Measurements from ENCODE around the gene HMGXB4. TPM values are rescaled to one million over a fixed set of nuclear protein-coding genes. Genes with fewer than 3 reads are reported as not detected.

Gene HMGXB4
- total and polyA plus RNA-seq, 12 donors, result 3.6 to 13.0 (median 9.1) TPM

DNA sequence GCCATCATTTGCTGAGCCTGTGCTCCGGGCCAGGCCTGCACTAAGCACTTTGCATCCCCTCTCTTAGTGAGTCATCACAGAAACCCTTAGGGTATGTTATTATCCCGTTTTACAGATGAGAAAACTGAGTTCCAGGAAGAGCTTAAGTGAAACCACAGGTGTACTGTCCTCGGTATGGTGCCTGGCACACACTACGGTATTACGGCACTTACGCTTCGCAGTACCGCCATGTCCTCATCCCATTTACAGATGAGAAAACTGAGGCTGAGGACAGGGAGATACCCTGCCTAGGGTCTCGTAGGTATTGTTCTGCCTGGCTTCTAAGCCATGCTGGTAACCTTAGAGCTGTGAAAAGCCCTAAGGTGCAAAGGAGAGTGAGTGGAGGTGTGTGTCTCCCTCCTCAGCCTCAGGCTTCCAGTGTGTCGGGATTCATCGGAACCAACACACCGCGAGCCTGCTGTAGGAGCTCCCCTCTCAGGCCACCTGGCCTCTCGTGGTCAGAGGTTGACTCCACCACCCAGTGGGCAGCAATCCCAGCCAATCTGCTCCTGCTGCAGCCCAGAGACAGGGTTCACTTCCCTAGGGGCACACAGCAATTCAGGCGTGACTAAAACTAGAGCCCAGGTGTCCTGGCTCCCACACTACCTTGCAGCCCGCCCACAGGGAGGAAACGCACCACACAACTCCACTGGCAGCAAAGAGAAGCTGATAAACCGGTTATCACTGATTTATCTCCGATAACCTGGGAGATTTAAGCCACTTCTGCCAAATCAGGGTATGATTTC lies 84.0 kb downstream of the HMGXB4 start:
- TF ChIP-seq, protein P1, sequence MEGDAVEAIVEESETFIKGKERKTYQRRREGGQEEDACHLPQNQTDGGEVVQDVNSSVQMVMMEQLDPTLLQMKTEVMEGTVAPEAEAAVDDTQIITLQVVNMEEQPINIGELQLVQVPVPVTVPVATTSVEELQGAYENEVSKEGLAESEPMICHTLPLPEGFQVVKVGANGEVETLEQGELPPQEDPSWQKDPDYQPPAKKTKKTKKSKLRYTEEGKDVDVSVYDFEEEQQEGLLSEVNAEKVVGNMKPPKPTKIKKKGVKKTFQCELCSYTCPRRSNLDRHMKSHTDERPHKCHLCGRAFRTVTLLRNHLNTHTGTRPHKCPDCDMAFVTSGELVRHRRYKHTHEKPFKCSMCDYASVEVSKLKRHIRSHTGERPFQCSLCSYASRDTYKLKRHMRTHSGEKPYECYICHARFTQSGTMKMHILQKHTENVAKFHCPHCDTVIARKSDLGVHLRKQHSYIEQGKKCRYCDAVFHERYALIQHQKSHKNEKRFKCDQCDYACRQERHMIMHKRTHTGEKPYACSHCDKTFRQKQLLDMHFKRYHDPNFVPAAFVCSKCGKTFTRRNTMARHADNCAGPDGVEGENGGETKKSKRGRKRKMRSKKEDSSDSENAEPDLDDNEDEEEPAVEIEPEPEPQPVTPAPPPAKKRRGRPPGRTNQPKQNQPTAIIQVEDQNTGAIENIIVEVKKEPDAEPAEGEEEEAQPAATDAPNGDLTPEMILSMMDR (IDR thresholded peaks at IDR 0.05), result no peak
- no peak for ATAC-seq
- Histone ChIP-seq H3K36me3 (peaks cover 0 to 91% (median 46%) of the 10 kb centered on the region in 9 donors), H3K4me3 (no peak overlapping the region), H3K4me1 (peaks cover 0 to 8% (median 3%) of the 10 kb centered on the region in 9 donors), H3K9me3 (no peaks in the 10 kb centered on the region), H3K27ac (no peak overlapping the region), H3K27me3 (no peaks in the 10 kb centered on the region)
- no peak for DNase-seq
- intact Hi-C loops (cut with DNase I), result no loop called here
- WGBS, 2 donors, result 93% methylated on average over 19 of the region's 19 CpGs

DNA sequence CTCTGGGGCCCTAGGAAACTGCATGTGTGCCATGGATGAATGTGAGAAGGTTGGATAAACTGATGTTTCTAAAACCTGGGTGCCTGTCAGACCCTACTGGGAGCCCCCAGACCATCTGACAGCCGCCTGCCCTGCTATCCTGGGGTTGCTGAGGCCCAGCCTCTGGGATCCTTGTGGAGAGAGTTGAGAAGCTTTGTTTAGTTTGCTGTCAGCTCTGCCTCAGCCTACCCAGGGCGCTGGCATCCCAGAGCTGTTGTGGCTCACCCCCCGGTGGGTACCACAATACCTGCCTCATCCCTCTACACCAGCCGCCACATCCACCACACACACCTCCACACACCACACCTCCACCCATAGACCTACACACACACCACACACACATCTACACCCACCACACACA lies 85.1 kb downstream of the HMGXB4 start:
- H3K27ac ChIP-seq, result no peak overlapping the region
- ATAC-seq (no peak), DNase-seq (no peak)
- 94 to 97% methylated on average over 4 of the region's 4 CpGs for WGBS, 2 donors
- H3K27me3 ChIP-seq, result no peaks in the 10 kb centered on the region
- H3K4me1 ChIP-seq, result no peaks in the 10 kb centered on the region
- peaks cover 0 to 91% (median 53%) of the 10 kb centered on the region in 9 donors for H3K36me3 ChIP-seq
- TF ChIP-seq, protein P1 (IDR thresholded peaks at IDR 0.05), result no peak
- no peaks in the 10 kb centered on the region for H3K9me3 ChIP-seq
- intact Hi-C loops (cut with DNase I), result no loop called here
- H3K4me3 ChIP-seq, result no peak overlapping the region

DNA sequence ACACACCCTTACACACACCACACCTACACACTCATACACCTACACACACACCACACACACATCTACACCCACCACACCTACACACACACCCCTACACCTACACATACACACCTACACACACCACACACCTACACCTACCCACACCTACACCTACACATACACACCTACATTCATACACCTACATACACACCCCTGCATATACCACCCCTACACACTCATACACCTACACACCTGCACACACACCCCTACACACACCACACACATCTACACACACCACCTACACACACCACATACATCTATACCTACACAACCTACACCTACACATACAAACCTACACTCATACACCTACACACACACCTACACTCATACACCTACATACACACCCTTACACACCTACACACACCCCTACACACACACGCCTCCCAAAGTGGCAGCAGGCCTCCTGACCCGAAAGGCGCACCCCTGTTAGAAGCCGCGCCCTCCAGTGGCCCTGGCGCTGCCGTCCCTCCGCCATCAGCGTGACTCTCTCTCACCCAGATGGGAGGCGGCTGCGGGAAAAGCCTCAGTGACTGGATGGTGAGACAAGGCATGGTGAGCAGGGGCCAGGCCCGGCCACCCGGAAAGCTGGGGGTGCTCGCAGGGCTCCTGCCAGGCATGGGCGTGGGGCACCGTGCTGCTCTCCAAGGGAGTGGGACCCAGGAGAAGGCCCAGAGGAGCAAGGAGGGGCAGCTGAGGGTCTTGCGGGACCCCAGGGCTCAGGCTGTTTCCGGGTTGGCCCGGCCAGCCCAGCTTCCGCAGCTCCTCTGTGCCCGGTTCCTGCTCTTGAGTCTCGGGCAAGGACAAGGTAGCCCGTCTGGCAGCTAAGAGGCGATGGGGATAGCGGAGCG lies 86.6 kb downstream of the HMGXB4 start:
- no peak overlapping the region for H3K27ac ChIP-seq
- intact Hi-C loops (cut with DNase I), result no loop called here

More for the DNA sequence above, 86.6 kb downstream of the HMGXB4 start:
- Histone ChIP-seq H3K4me3 (no peak overlapping the region), H3K27me3 (no peaks in the 10 kb centered on the region), H3K4me1 (no peaks in the 10 kb centered on the region), H3K9me3 (no peaks in the 10 kb centered on the region), H3K36me3 (peaks cover 0 to 91% (median 43%) of the 10 kb centered on the region in 9 donors)
- TF ChIP-seq, protein P1 (IDR thresholded peaks at IDR 0.05), result no peak
- DNase-seq (no peak), ATAC-seq (no peak)
- WGBS, 2 donors, result 96 to 97% methylated on average over 26 of the region's 26 CpGs

Measured in heart right ventricle (tissue), 16 donors.